CD1c-positive myeloid dendritic cell (primary cell): Measurements from ENCODE around the gene RNF145.

Experiments used
- DNase-seq: peaks from one replicate; pipeline ENCODE4 v3.0.0-alpha.2; 2016; ENCODE audit errors: extremely low spot score

RNF145 gene

GRCh38 chr5:159218595-159219023 lies 9.3 kb upstream of the RNF145 start:
- no peak for DNase-seq

- DNase-seq, result no peak
Measured at GRCh38 chr5:159217236-159217635, 7.9 kb upstream of the RNF145 start.

GRCh38 chr5:159216454-159216853 lies 7.1 kb upstream of the RNF145 start:
- DNase-seq, result no peak

GRCh38 chr5:159215886-159216285 lies 6.5 kb upstream of the RNF145 start:
- DNase-seq, result no peak

- no peak for DNase-seq
Measured at GRCh38 chr5:159214486-159215271, 5.3 kb upstream of the RNF145 start.

GRCh38 chr5:159212657-159213462 lies 3.5 kb upstream of the RNF145 start:
- DNase-seq, result no peak

GRCh38 chr5:159211729-159212174 lies 2.4 kb upstream of the RNF145 start:
- peak; percentile 32 for DNase-seq

- DNase-seq, result no peak
Measured at GRCh38 chr5:159210846-159211245, 1.5 kb upstream of the RNF145 start.

- DNase-seq, result peak; percentile 23
Measured at GRCh38 chr5:159210210-159210661, 883 bp upstream of the RNF145 start.

GRCh38 chr5:159208514-159209437 lies 577 bp downstream of the RNF145 start:
- no peak for DNase-seq

- DNase-seq, result peak; percentile 84
Measured at GRCh38 chr5:159207686-159208513, 1.5 kb downstream of the RNF145 start.

- peak; percentile 12 for DNase-seq
Measured at GRCh38 chr5:159207222-159207685, 2.1 kb downstream of the RNF145 start.

GRCh38 chr5:159206818-159207217 lies 2.5 kb downstream of the RNF145 start:
- no peak for DNase-seq

GRCh38 chr5:159206368-159206767 lies 3.0 kb downstream of the RNF145 start:
- DNase-seq, result no peak

- DNase-seq, result no peak
Measured at GRCh38 chr5:159203351-159203750, 6.0 kb downstream of the RNF145 start.

- no peak for DNase-seq
Measured at GRCh38 chr5:159202151-159202550, 7.2 kb downstream of the RNF145 start.

GRCh38 chr5:159199780-159200179 lies 9.6 kb downstream of the RNF145 start:
- no peak for DNase-seq

GRCh38 chr5:159199225-159199624 lies 10.1 kb downstream of the RNF145 start:
- peak; percentile 46 for DNase-seq

GRCh38 chr5:159198063-159199036 lies 11.0 kb downstream of the RNF145 start:
- DNase-seq, result peak; percentile 64
